Upper lobe of left lung (tissue), 6 donors: ENCODE results near the gene FNTB. TPM values are rescaled to one million over a fixed set of nuclear protein-coding genes. Genes with fewer than 3 reads are reported as not detected.

Experiments used
- ATAC-seq, 2 donors: fragments of 200-7000 bp; cut with Tn5 transposase; one replicate each; pipeline ENCODE4 v1.9.1; 2022; ENCODE audit warnings: mild to moderate bottlenecking in 2 of 2, moderate library complexity in 2 of 2; ENCODE audit not compliant: low FRiP score in 2 of 2
- DNase-seq, 2 donors: peaks; one replicate each; pipeline ENCODE4 v3.0.0-alpha.2; 2019 to 2020
- H3K27ac ChIP-seq, 4 donors: fragments of 200-600 bp; sonication (generic); one replicate each; pipeline ENCODE4 v1.5.1; 2016 to 2019
- H3K27me3 ChIP-seq, 4 donors: fragments of 200-600 bp; sonication (generic); one replicate each; pipeline ENCODE4 v1.5.1; 2017 to 2019
- H3K36me3 ChIP-seq, 4 donors: fragments of 200-600 bp; sonication (generic); one replicate each; pipeline ENCODE4 v1.5.1; 2016 to 2019
- H3K4me1 ChIP-seq, 4 donors: fragments of 200-600 bp; sonication (generic); one replicate each; pipeline ENCODE4 v1.5.1; 2018 to 2019
- H3K4me3 ChIP-seq, 4 donors: fragments of 200-600 bp; sonication (generic); one replicate each; pipeline ENCODE4 v1.5.1; 2017 to 2019; ENCODE audit warnings: mild to moderate bottlenecking in 2 of 4, moderate library complexity in 1 of 4
- H3K9me3 ChIP-seq, 4 donors: fragments of 200-600 bp; sonication (generic); one replicate each; pipeline ENCODE4 v1.5.1; 2018 to 2019
- EP300 ChIP-seq, 4 donors: sonication (generic); formaldehyde crosslinking; IDR thresholded peaks; one replicate each; pipeline ENCODE4 v1.5.1; 2017; ENCODE audit warnings: antibody characterized with exemption in 4 of 4, control low read depth in 2 of 4
- POLR2A ChIP-seq, 4 donors: fragments of 450-650 bp; IDR thresholded peaks; one replicate each; pipeline ENCODE4 v1.5.1; 2016 to 2017; ENCODE audit warnings: antibody characterized with exemption in 4 of 4, mild to moderate bottlenecking in 2 of 4
- POLR2AphosphoS5 ChIP-seq, 2 donors: sonication (generic); formaldehyde crosslinking; IDR thresholded peaks; one replicate each; pipeline ENCODE4 v1.5.1; 2017; ENCODE audit warnings: antibody characterized with exemption in 2 of 2
- WGBS, 2 donors: methylation state at CpG; one replicate each; pipeline ENCODE4 v1.1.5; 2017 to 2018; 5-methylcytosine and 5-hydroxymethylcytosine counted together
- total RNA-seq, 6 donors: library from RNA; depleted of rRNA in 4 of 6; stranded (reverse); fragments of >200 nt in 4 of 6; gene quantifications; one replicate each; pipeline versions ENCODE4 v1.1.0 to v1.2.1, GENCODE V29; 2016 to 2021
- TF ChIP-seq, protein P1 (sequence below), 6 experiments: fragments of 450-650 bp in 4 of 6; fragments of 200-600 bp in 2 of 6; sonication (generic) in 2 of 6; IDR thresholded peaks; one replicate each; pipeline ENCODE4 v1.5.1; 2016 to 2019; ENCODE audit warnings: antibody characterized with exemption in 6 of 6
- donor health status: DM: no; HTN: no; CAD: no; lungs with moderate emphysema.
- donor health status: DM: no; HTN: yes; CAD: no; lungs with severe emphysema.

The FNTB gene
- total RNA-seq, 6 donors from 2014 or later, result 9.5 to 30.1 (median 16.0) TPM

DNA sequence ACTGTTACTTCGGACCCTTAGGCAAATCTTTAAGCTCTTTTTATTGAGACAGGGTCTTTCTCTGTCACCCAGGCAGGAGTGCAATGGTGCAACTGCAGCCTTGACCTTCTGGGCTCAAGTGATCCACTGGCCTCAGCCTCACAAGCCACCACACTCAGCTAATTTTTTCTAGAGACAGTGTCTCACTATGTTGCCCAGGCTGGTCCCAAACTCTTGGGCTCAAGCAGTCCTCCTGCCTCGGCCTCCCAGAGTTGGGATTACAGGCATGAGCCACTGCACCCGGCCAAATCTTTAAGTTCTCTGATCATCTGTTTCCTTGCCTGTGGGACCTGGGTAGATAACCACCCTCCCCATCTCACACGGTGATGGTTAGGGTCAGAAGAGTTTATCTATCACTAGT is 41.8 kb upstream of the FNTB start:
- Histone ChIP-seq H3K27me3 (no peaks in the 10 kb centered on the region), H3K4me3 (no peak overlapping the region), H3K4me1 (peaks cover 0 to 4% (median 2%) of the 10 kb centered on the region in 4 donors), H3K27ac (no peak overlapping the region), H3K36me3 (peaks cover 0 to 33% (median 16%) of the 10 kb centered on the region in 4 donors), H3K9me3 (no peaks in the 10 kb centered on the region)
- ATAC-seq, result no peak
- 98 to 99% methylated on average over 4 of the region's 4 CpGs for WGBS, 2 donors
- no peak for DNase-seq
- no peak for TF ChIP-seq POLR2AphosphoS5 (IDR thresholded peaks at IDR 0.05)
- TF ChIP-seq, protein P1, sequence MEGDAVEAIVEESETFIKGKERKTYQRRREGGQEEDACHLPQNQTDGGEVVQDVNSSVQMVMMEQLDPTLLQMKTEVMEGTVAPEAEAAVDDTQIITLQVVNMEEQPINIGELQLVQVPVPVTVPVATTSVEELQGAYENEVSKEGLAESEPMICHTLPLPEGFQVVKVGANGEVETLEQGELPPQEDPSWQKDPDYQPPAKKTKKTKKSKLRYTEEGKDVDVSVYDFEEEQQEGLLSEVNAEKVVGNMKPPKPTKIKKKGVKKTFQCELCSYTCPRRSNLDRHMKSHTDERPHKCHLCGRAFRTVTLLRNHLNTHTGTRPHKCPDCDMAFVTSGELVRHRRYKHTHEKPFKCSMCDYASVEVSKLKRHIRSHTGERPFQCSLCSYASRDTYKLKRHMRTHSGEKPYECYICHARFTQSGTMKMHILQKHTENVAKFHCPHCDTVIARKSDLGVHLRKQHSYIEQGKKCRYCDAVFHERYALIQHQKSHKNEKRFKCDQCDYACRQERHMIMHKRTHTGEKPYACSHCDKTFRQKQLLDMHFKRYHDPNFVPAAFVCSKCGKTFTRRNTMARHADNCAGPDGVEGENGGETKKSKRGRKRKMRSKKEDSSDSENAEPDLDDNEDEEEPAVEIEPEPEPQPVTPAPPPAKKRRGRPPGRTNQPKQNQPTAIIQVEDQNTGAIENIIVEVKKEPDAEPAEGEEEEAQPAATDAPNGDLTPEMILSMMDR (IDR thresholded peaks at IDR 0.05), result no peak
- no peak for TF ChIP-seq POLR2A (IDR thresholded peaks at IDR 0.05)
- TF ChIP-seq EP300 (IDR thresholded peaks at IDR 0.05), result no peak

DNA sequence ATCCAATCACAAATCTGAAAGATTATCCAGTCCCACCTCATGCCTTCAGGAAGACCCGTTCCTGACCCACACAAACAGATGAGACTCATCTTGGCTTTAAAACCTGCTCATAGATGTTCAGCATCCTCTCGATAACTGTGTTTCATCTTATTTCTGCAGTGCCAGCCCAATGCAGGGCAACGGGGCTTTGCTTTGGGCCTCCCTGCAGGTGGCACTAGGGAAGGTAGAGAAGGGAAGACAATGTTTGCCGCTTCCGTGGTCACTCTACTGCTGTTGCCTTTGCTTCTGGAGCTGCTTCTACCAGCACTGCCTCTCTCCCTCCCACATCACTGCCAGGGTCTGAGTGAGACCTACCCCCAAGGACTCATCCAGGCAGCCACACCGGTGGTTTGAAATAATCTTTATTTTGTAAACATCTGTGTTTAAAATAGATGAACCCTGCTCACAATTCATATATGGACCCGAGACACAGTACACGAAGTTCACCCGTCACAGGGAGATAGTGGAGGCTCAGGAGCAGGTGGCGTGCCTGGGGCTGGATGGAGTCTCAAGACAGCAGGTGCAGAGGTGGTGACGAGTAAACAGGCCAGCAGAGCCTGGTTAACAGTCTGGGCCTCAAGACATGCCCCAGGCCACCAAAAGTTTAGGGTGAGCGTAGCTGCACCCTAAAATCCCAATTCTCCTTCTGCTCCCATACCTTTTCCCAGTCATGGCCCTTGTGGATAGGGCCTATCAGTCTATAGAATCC is 41.1 kb upstream of the FNTB start:
- no peaks in the 10 kb centered on the region for H3K9me3 ChIP-seq
- 96 to 98% methylated on average over 12 of the region's 12 CpGs for WGBS, 2 donors
- peaks cover 0 to 32% (median 18%) of the 10 kb centered on the region in 4 donors for H3K36me3 ChIP-seq
- no peak overlapping the region for H3K4me3 ChIP-seq
- ATAC-seq (no peak), DNase-seq (no peak)
- H3K27me3 ChIP-seq, result no peaks in the 10 kb centered on the region
- peaks cover 0 to 4% (median 2%) of the 10 kb centered on the region in 4 donors for H3K4me1 ChIP-seq
- no peak for TF ChIP-seq POLR2AphosphoS5 (IDR thresholded peaks at IDR 0.05)
- TF ChIP-seq EP300 (IDR thresholded peaks at IDR 0.05), result no peak
- no peak for TF ChIP-seq POLR2A (IDR thresholded peaks at IDR 0.05)
- TF ChIP-seq, protein P1 (IDR thresholded peaks at IDR 0.05), result no peak
- no peak overlapping the region for H3K27ac ChIP-seq

DNA sequence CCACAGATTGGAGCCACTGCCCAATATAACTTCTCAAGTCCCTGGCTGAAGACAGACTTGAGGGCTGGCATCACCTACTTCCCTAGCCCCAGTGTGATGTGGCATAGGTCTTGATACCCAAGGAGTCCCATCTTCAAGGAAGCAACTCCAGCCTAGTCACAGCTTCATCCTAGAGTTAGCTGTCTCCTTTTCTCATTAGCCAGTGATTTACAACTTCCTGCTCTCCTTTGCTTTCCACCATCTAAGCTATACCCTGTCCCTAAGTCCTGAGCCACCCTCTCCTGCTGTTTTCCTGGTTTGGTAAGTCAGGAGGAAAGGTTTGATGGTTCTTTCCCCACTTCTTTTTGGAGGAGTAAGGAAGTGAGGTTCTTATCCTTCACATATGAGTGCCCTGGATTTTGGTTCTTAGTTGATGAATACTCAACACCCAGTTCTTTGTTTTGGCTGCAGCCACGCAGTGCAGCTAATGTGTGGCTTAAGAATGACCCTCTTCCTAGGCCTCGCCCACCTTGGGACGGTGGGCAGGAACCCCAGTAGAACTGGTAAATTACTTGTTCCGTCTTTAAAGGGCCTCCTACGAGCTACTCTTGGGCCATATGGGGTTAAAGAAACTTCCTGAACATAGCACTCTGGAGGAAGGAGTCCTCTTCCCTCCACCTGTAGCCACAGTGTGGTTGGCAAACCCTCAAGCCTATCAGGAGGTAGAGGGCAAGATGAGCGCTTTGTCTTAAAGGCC is 40.2 kb upstream of the FNTB start:
- no peak for TF ChIP-seq POLR2A (IDR thresholded peaks at IDR 0.05)
- TF ChIP-seq EP300 (IDR thresholded peaks at IDR 0.05), result no peak
- TF ChIP-seq, protein P1 (IDR thresholded peaks at IDR 0.05), result no peak
- no peak for TF ChIP-seq POLR2AphosphoS5 (IDR thresholded peaks at IDR 0.05)
- no peaks in the 10 kb centered on the region for H3K9me3 ChIP-seq
- no peak overlapping the region for H3K27ac ChIP-seq
- 70 to 85% methylated on average over 6 of the region's 6 CpGs for WGBS, 2 donors
- DNase-seq (no peak), ATAC-seq (no peak)
- H3K4me3 ChIP-seq, result no peak overlapping the region
- H3K4me1 ChIP-seq, result peaks cover 0 to 4% (median 2%) of the 10 kb centered on the region in 4 donors
- H3K36me3 ChIP-seq, result peaks cover 0 to 29% (median 16%) of the 10 kb centered on the region in 4 donors
- no peaks in the 10 kb centered on the region for H3K27me3 ChIP-seq

DNA sequence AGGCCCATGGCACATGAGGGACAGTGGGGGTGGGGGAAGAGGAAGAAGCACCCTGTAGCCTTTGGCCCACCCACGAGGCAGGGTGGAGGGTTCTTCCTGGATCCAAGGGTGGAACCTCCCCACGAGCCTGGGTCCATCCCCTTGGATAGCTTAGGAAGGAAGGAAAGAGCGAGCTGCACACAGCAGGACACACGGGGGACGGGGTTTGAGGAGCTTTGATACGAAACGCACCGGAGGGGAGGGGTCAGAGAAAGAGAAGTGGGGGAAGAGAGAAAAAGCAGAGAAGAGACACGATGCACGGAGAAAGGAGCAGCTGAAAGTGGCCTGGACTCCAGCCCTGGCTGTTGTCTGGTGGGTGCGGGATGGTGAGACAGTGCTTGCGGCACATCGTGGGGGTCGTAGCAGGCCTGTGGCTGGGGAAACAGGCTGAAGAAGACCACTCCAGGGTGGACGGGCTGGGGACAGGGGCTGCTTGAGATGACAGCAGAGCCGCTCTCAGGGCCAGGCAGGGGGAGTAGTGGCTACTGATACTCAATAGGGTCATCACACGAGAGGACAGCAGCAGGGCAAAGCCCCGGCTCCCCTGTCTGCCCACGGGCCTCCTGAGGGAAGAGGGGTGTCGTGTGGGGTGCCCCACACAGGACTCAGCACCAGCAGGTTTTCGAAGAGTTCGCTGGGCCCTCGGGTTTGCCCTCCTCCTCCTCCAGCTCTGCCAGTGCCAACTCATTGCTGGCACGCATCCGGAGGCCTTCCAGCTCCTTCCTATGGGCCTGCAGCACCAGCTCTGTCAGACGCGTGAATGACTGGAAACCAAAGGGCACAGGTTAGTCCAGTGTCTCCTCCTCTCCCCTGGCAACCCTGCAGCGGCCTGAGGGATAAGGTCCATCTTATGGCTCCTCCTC is 38.7 kb upstream of the FNTB start:
- no peaks in the 10 kb centered on the region for H3K9me3 ChIP-seq
- no peak overlapping the region for H3K27ac ChIP-seq
- H3K27me3 ChIP-seq, result no peaks in the 10 kb centered on the region
- no peak for ATAC-seq
- peaks cover 0 to 36% (median 20%) of the 10 kb centered on the region in 4 donors for H3K36me3 ChIP-seq
- no peak overlapping the region for H3K4me3 ChIP-seq
- 88 to 94% methylated on average over 24 to 27 of the region's 28 CpGs for WGBS, 2 donors
- TF ChIP-seq POLR2AphosphoS5 (IDR thresholded peaks at IDR 0.05), result no peak
- TF ChIP-seq EP300 (IDR thresholded peaks at IDR 0.05), result no peak
- TF ChIP-seq, protein P1 (IDR thresholded peaks at IDR 0.05), result no peak
- TF ChIP-seq POLR2A (IDR thresholded peaks at IDR 0.05), result no peak
- peak in 1 of 2 donors; percentile 37 for DNase-seq
- H3K4me1 ChIP-seq, result peaks cover 0 to 3% (median 0%) of the 10 kb centered on the region in 4 donors
